Keratinocyte (primary cell): ENCODE measurements around the gene SURF2.

Source experiments
- CTCF ChIP-seq, 3 experiments: IDR thresholded peaks in 1 of 3; conservative IDR thresholded peaks in 1 of 3; optimal IDR thresholded peaks in 1 of 3; 2 replicates in 2 of 3; 3 replicates in 1 of 3; pipeline versions ENCODE3 to v1.5.1; 2011; ENCODE audit warnings: low read length in 3 of 3, mild to moderate bottlenecking in 3 of 3, moderate library complexity in 2 of 3, control low read depth in 1 of 3, inconsistent platforms in 1 of 3; ENCODE audit not compliant: insufficient read depth in 2 of 3; ENCODE audit errors: extremely low read depth in 1 of 3
- EZH2 ChIP-seq: IDR thresholded peaks from one replicate; pipeline ENCODE4 v1.6.1; 2012; ENCODE audit warnings: inconsistent platforms, mild to moderate bottlenecking, low read length, moderate library complexity

GRCh38 chr9:133401588-133401987 is 45.2 kb downstream of the SURF2 start:
- TF ChIP-seq CTCF (optimal IDR thresholded peaks at IDR 0.05 in 1 of 3, IDR thresholded peaks at IDR 0.05 in 1 of 3, conservative IDR thresholded peaks at IDR 0.05 in 1 of 3; ENCODE audit: extremely low read depth in 1 of 3, insufficient read depth in 2 of 3, low read length in 3 of 3) (no peak), EZH2 (no peak)
